NCI-H146 treated with DMSO at 0.1 percent for 48 hours (cell line): Measurements from ENCODE around the gene UBAC1.
"Not testable (repeated sequence)": the region's sequence is repeated elsewhere in the genome, so short reads cannot be mapped to it uniquely, and the experiment has no call there.

Experiments
- DNase-seq: peaks from one replicate; lab custom pipeline; 2025; ENCODE audit not compliant: unreplicated experiment; lab: John Stamatoyannopoulos, UW

Gene UBAC1

GRCh38 chr9:135903786-135904520 is 57.2 kb downstream of the UBAC1 start:
- DNase-seq = no peak

- no peak for DNase-seq
Observed at GRCh38 chr9:135903358-135903656, 57.9 kb downstream of the UBAC1 start.

GRCh38 chr9:135902655-135903357 is 58.4 kb downstream of the UBAC1 start:
- DNase-seq = no peak

- DNase-seq = no peak
Observed at GRCh38 chr9:135901826-135902225, 59.3 kb downstream of the UBAC1 start.

GRCh38 chr9:135901031-135901758 is 60.0 kb downstream of the UBAC1 start:
- no peak for DNase-seq

- no peak for DNase-seq
Observed at GRCh38 chr9:135898634-135899407, 62.4 kb downstream of the UBAC1 start.

- no peak for DNase-seq
Observed at GRCh38 chr9:135896626-135897025, 64.5 kb downstream of the UBAC1 start.

- DNase-seq = no peak
Observed at GRCh38 chr9:135896205-135896604, 65.0 kb downstream of the UBAC1 start.

GRCh38 chr9:135895202-135895848 is 65.8 kb downstream of the UBAC1 start:
- DNase-seq = no peak

- no peak for DNase-seq
Observed at GRCh38 chr9:135893104-135893503, 68.1 kb downstream of the UBAC1 start.

GRCh38 chr9:135892327-135892726 is 68.8 kb downstream of the UBAC1 start:
- DNase-seq = not testable (repeated sequence)

- no peak for DNase-seq
Observed at GRCh38 chr9:135891027-135891631, 70.0 kb downstream of the UBAC1 start.

- DNase-seq = no peak
Observed at GRCh38 chr9:135890190-135891026, 70.8 kb downstream of the UBAC1 start.

- DNase-seq = no peak
Observed at GRCh38 chr9:135889564-135890189, 71.5 kb downstream of the UBAC1 start.

GRCh38 chr9:135888766-135889394 is 72.3 kb downstream of the UBAC1 start:
- DNase-seq = no peak

- no peak for DNase-seq
Observed at GRCh38 chr9:135888126-135888765, 72.9 kb downstream of the UBAC1 start.

GRCh38 chr9:135887585-135888050 is 73.6 kb downstream of the UBAC1 start:
- DNase-seq = no peak

- DNase-seq = no peak
Observed at GRCh38 chr9:135887021-135887507, 74.1 kb downstream of the UBAC1 start.
